Ovary (tissue), 9 donors: ENCODE measurements around the gene JADE3. TPM values are rescaled to one million over a fixed set of nuclear protein-coding genes. Genes with fewer than 3 reads are reported as not detected.

ENCODE experiments used
- DNase-seq, 5 donors: peaks; one replicate each; pipeline ENCODE4 v3.0.0-alpha.2; 2019 to 2020
- H3K27ac ChIP-seq, 2 donors: fragments of 200-600 bp; one replicate each; pipeline versions ENCODE4 v1.5.1 to v1.8.0; 2019 to 2022
- H3K27me3 ChIP-seq: fragments of 200-600 bp; one replicate; pipeline ENCODE4 v1.8.0; 2022
- H3K36me3 ChIP-seq: fragments of 200-600 bp; sonication (generic); one replicate; pipeline ENCODE4 v1.5.1; 2019
- H3K4me1 ChIP-seq: one replicate; pipeline ENCODE4 v1.8.1; 2013; ENCODE audit warnings: mild to moderate bottlenecking, moderate library complexity; ENCODE audit not compliant: insufficient read depth
- H3K4me3 ChIP-seq: fragments of 200-600 bp; sonication (generic); one replicate; pipeline ENCODE4 v1.5.1; 2017
- H3K9me3 ChIP-seq, 2 donors: fragments of 200-600 bp in 1 of 2; sonication (generic) in 1 of 2; one replicate each; pipeline versions ENCODE4 v1.5.1 to v1.8.1; 2013 to 2019; ENCODE audit warnings: mild to moderate bottlenecking in 1 of 2, moderate library complexity in 1 of 2
- CTCF ChIP-seq, 3 donors: fragments of 450-650 bp in 2 of 3; fragments of 200-600 bp in 1 of 3; IDR thresholded peaks; one replicate each; pipeline versions ENCODE4 v1.5.1 to v1.8.0; 2016 to 2022; ENCODE audit warnings: antibody characterized with exemption in 3 of 3, mild to moderate bottlenecking in 1 of 3
- EP300 ChIP-seq: sonication (generic); formaldehyde crosslinking; IDR thresholded peaks from one replicate; pipeline ENCODE4 v1.6.1; 2017; ENCODE audit warnings: antibody characterized with exemption
- POLR2A ChIP-seq: fragments of 450-650 bp; IDR thresholded peaks from one replicate; pipeline ENCODE4 v1.6.1; 2017; ENCODE audit warnings: antibody characterized with exemption, mild to moderate bottlenecking, moderate library complexity
- WGBS, 3 donors: extraction: QIAGEN DNeasy Blood & Tissue Kit in 1 of 3; methylation state at CpG; one replicate each; pipeline versions ENCODE4 v1.1.5 to v1.1.7; 2013 to 2017; 5-methylcytosine and 5-hydroxymethylcytosine counted together
- intact Hi-C, 4 donors: fragments of 100-400 bp; cut with DNase I; formaldehyde crosslinking; loops; one replicate each; pipeline versions ENCODE4 v1.11.0 to v1.15.1; 2022 to 2023
- polyA plus RNA-seq, 2 donors: library from polyadenylated mRNA; stranded (reverse); fragments of 200-250 nt in 1 of 2; fragments of 350-450 nt in 1 of 2; fragmentation: Illumina TruSeq in 1 of 2; extraction: RNeasy Lipid Tissue Mini Kit (QIAGEN cat#74804) in 1 of 2; gene quantifications; one replicate each; pipeline ENCODE4 v1.2.3, GENCODE V29; 2013 to 2014
- total RNA-seq, 7 donors: library from RNA; depleted of rRNA in 2 of 7; stranded (reverse); fragments of >200 nt in 2 of 7; fragmentation: NEBNext Ultra II Directional in 3 of 7; extraction: Animal tissue kit (Norgen Biotek cat#: 25700) in 3 of 7; gene quantifications; one replicate each; pipeline versions ENCODE4 v1.1.0 to v1.2.4, GENCODE V29; 2016 to 2023
- donor health status: DM: no; HTN: no; CAD: no; lungs with moderate emphysema.
- donor health status: DM: no; HTN: no; CAD: no.
- donor health status: Bipolar disorder and iron deficiency.
- donor health status: DM: yes; HTN: yes; CAD: no.
- donor health status: DM: no; HTN: no; CAD: no.
- donor health status: DM: yes; HTN: yes; CAD: no.

JADE3 gene
- total and polyA plus RNA-seq, 9 donors: 5.2 to 27.8 (median 9.7) TPM

GRCh38 chrX:47063179-47063578 lies 151.0 kb downstream of the JADE3 start:
- intact Hi-C loops: no loop called here
- Histone ChIP-seq H3K9me3 (no peaks in the 10 kb centered on the region), H3K4me3 (no peak overlapping the region), H3K27ac (no peak overlapping the region), H3K27me3 (no peaks in the 10 kb centered on the region), H3K4me1 (no peaks in the 10 kb centered on the region), H3K36me3 (no peaks in the 10 kb centered on the region)
- TF ChIP-seq CTCF (IDR thresholded peaks at IDR 0.05): no peak
- no peak for TF ChIP-seq POLR2A
- TF ChIP-seq EP300: no peak
- no peak for DNase-seq
- WGBS, 3 donors: 65 to 71% (median 70%) methylated on average over 2 of the region's 2 CpGs

GRCh38 chrX:47068214-47068613 lies 156.0 kb downstream of the JADE3 start:
- H3K9me3 ChIP-seq: no peaks in the 10 kb centered on the region
- no peak overlapping the region for H3K4me3 ChIP-seq
- H3K36me3 ChIP-seq: no peaks in the 10 kb centered on the region
- DNase-seq: no peak
- 72 to 78% (median 77%) methylated on average over 3 of the region's 3 CpGs for WGBS, 3 donors
- no peaks in the 10 kb centered on the region for H3K27me3 ChIP-seq
- TF ChIP-seq EP300 (no peak), POLR2A (no peak), CTCF (IDR thresholded peaks at IDR 0.05) (no peak)
- no peak overlapping the region for H3K27ac ChIP-seq
- intact Hi-C loops: no loop called here
- no peaks in the 10 kb centered on the region for H3K4me1 ChIP-seq

- no peak for DNase-seq
- intact Hi-C loops: no loop called here
- Histone ChIP-seq H3K27me3 (no peaks in the 10 kb centered on the region), H3K27ac (no peak overlapping the region), H3K36me3 (no peaks in the 10 kb centered on the region), H3K9me3 (no peaks in the 10 kb centered on the region), H3K4me1 (no peaks in the 10 kb centered on the region), H3K4me3 (no peak overlapping the region)
- TF ChIP-seq EP300 (no peak), CTCF (IDR thresholded peaks at IDR 0.05) (no peak), POLR2A (no peak)
Measured at GRCh38 chrX:47068720-47069119, 156.5 kb downstream of the JADE3 start.

- peak within 1 kb of the TSS in 1 of 2 donors; percentile 31 for H3K27ac ChIP-seq
Measured at GRCh38 chrX:47078129-47079043, 166.2 kb downstream of the JADE3 start, which contains the start of gene RGN. Gene RGN, plus strand, starts transcription at chrX:47078443. Its CDS starts 2,702 bp downstream, at chrX:47081145.

More at GRCh38 chrX:47078129-47079043, 166.2 kb downstream of the JADE3 start, which contains the start of gene RGN:
- intact Hi-C loops: no loop called here
- Histone ChIP-seq H3K4me3 (peak within 1 kb of the TSS; percentile 2), H3K9me3 (no peaks in the 10 kb centered on the region), H3K27me3 (no peaks in the 10 kb centered on the region), H3K4me1 (no peaks in the 10 kb centered on the region), H3K36me3 (no peaks in the 10 kb centered on the region)
- WGBS, 3 donors: 34 to 50% (median 43%) methylated on average over 57 to 59 of the region's 59 CpGs
- TF ChIP-seq POLR2A: no peak
- no peak for TF ChIP-seq EP300
- TF ChIP-seq CTCF (IDR thresholded peaks at IDR 0.05): no peak
- peak; percentile 18 to 58 (median 33) for DNase-seq
